KBM-7 (cell line): ENCODE results near the gene TMEM107.
"Not testable (repeated sequence)": the region's sequence is repeated elsewhere in the genome, so short reads cannot be mapped to it uniquely, and the experiment has no call there.

Source experiments
- DNase-seq: peaks from one replicate; pipeline ENCODE4 v3.0.0-alpha.2; 2015
- in situ Hi-C: fragments of 300-500 bp; cut with MboI; formaldehyde crosslinking; loops from 2 replicates; pipeline ENCODE4 v1.14.3; 2020; ENCODE audit warnings: low sequenced_read_pairs, low pct_unique_long_range_greater_than_20kb, mixed read lengths

Gene TMEM107

GRCh38 chr17:8192070-8192815 is 16.1 kb upstream of the TMEM107 start:
- DNase-seq = peak; percentile 53
- in situ Hi-C loops = no loop called here

GRCh38 chr17:8190506-8190905 is 14.3 kb upstream of the TMEM107 start:
- no peak for DNase-seq
- in situ Hi-C loops = no loop called here

GRCh38 chr17:8189711-8190477 is 13.7 kb upstream of the TMEM107 start, which contains the start of gene BORCS6:
TSS of gene BORCS6 (minus strand) at chr17:8190180. CDS start at chr17:8190140, 40 bp downstream.
- in situ Hi-C loops = no loop called here
- peak; percentile 98 for DNase-seq

- in situ Hi-C loops = no loop called here
- no peak for DNase-seq
Observed at GRCh38 chr17:8189041-8189710, 13.0 kb upstream of the TMEM107 start.

GRCh38 chr17:8188263-8188839 is 12.2 kb upstream of the TMEM107 start:
- DNase-seq = no peak
- in situ Hi-C loops = no loop called here

- peak; percentile 99 for DNase-seq
Observed at GRCh38 chr17:8187517-8188262, 11.5 kb upstream of the TMEM107 start.

GRCh38 chr17:8186787-8187516 is 10.8 kb upstream of the TMEM107 start:
- DNase-seq = peak; percentile 96
- in situ Hi-C loops = no loop called here

More at GRCh38 chr17:8187517-8188262, 11.5 kb upstream of the TMEM107 start:
- in situ Hi-C loops = no loop called here

- DNase-seq = no peak
- in situ Hi-C loops = no loop called here
Observed at GRCh38 chr17:8186446-8186786, 10.2 kb upstream of the TMEM107 start.

- peak; percentile 91 for DNase-seq
- in situ Hi-C loops = no loop called here
Observed at GRCh38 chr17:8185582-8186445, 9.6 kb upstream of the TMEM107 start.

- in situ Hi-C loops = no loop called here
- DNase-seq = no peak
Observed at GRCh38 chr17:8176998-8177731, 985 bp upstream of the TMEM107 start.

GRCh38 chr17:8175795-8176196 is 384 bp downstream of the TMEM107 start:
- no peak for DNase-seq
- in situ Hi-C loops = no loop called here

GRCh38 chr17:8173871-8174322 is 2.3 kb downstream of the TMEM107 start:
- no peak for DNase-seq
- in situ Hi-C loops = no loop called here

GRCh38 chr17:8173056-8173870 is 2.9 kb downstream of the TMEM107 start:
- DNase-seq = peak; percentile 97
- in situ Hi-C loops = no loop called here

- DNase-seq, in situ Hi-C loops: not testable (repeated sequence)
Observed at GRCh38 chr17:8170186-8170585, 6.0 kb downstream of the TMEM107 start.

- in situ Hi-C loops = no loop called here
- DNase-seq = no peak
Observed at GRCh38 chr17:8167526-8167925, 8.7 kb downstream of the TMEM107 start.

- in situ Hi-C loops = no loop called here
- no peak for DNase-seq
Observed at GRCh38 chr17:8166731-8167130, 9.4 kb downstream of the TMEM107 start.
